Activated CD4-positive, alpha-beta T cell treated with anti-CD3 and anti-CD28 coated beads, Interleukin-10, Interleukin-2, amounts not matched to agents 100 ng/mL and 50 ng/mL, durations not matched to agents 16 hours and 8 hours (primary cell): Measurements from ENCODE around the gene CSGALNACT2.

Source experiments
- DNase-seq: peaks from one replicate; pipeline ENCODE4 v3.0.0-alpha.2; 2020

Gene CSGALNACT2

GRCh38 chr10:43203448-43204041 is 65.3 kb downstream of the CSGALNACT2 start:
- peak; percentile 32 for DNase-seq

- no peak for DNase-seq
These were observed 66.0 kb downstream of the CSGALNACT2 start for GRCh38 chr10:43204042-43204942.

GRCh38 chr10:43204943-43205671 is 66.9 kb downstream of the CSGALNACT2 start:
- peak; percentile 75 for DNase-seq

- no peak for DNase-seq
These were observed 67.6 kb downstream of the CSGALNACT2 start for GRCh38 chr10:43205681-43206390.

- no peak for DNase-seq
These were observed 68.4 kb downstream of the CSGALNACT2 start for GRCh38 chr10:43206391-43207235.

GRCh38 chr10:43208147-43209073 is 70.2 kb downstream of the CSGALNACT2 start:
- no peak for DNase-seq

- no peak for DNase-seq
These were observed 70.8 kb downstream of the CSGALNACT2 start for GRCh38 chr10:43209074-43209455.

GRCh38 chr10:43209651-43210141 is 71.5 kb downstream of the CSGALNACT2 start:
- DNase-seq = no peak

GRCh38 chr10:43210556-43210955 is 72.3 kb downstream of the CSGALNACT2 start:
- DNase-seq = no peak

- DNase-seq = no peak
These were observed 72.8 kb downstream of the CSGALNACT2 start for GRCh38 chr10:43211030-43211429.

- DNase-seq = no peak
These were observed 73.3 kb downstream of the CSGALNACT2 start for GRCh38 chr10:43211431-43212042.

- DNase-seq = no peak
These were observed 73.9 kb downstream of the CSGALNACT2 start for GRCh38 chr10:43212043-43212721.

- DNase-seq = no peak
These were observed 76.1 kb downstream of the CSGALNACT2 start for GRCh38 chr10:43214071-43214955.

- DNase-seq = no peak
These were observed 76.8 kb downstream of the CSGALNACT2 start for GRCh38 chr10:43214956-43215561.

- DNase-seq = no peak
These were observed 77.7 kb downstream of the CSGALNACT2 start for GRCh38 chr10:43215758-43216455.

- DNase-seq = no peak
These were observed 78.8 kb downstream of the CSGALNACT2 start for GRCh38 chr10:43216931-43217562.
